GM04504 (cell line): ENCODE measurements around the gene TLCD3B.

Source experiments
- DNase-seq: peaks from one replicate; pipeline ENCODE4 v3.0.0-alpha.2; 2012; ENCODE audit warnings: low read depth

Gene TLCD3B

GRCh38 chr16:30004811-30005242 lies 26.2 kb downstream of the TLCD3B start:
- DNase-seq = no peak

GRCh38 chr16:30004424-30004776 lies 26.7 kb downstream of the TLCD3B start:
- no peak for DNase-seq

GRCh38 chr16:30003670-30004423 lies 27.2 kb downstream of the TLCD3B start:
- no peak for DNase-seq

GRCh38 chr16:30002614-30003346 lies 28.3 kb downstream of the TLCD3B start:
- DNase-seq = no peak

GRCh38 chr16:30000735-30001631 lies 30.1 kb downstream of the TLCD3B start:
- no peak for DNase-seq

- no peak for DNase-seq
These were observed 31.5 kb downstream of the TLCD3B start for GRCh38 chr16:29999605-30000004.

- DNase-seq = no peak
These were observed 34.3 kb downstream of the TLCD3B start for GRCh38 chr16:29996766-29997250.

GRCh38 chr16:29995911-29996765 lies 34.9 kb downstream of the TLCD3B start, which contains the start of gene INO80E:
Gene INO80E, plus strand, starts transcription at chr16:29996241. Its CDS starts 70 bp downstream, at chr16:29996311.
- DNase-seq = peak; percentile 89

GRCh38 chr16:29995324-29995910 lies 35.7 kb downstream of the TLCD3B start, which contains the start of gene HIRIP3:
Gene HIRIP3, minus strand, starts transcription at chr16:29995617. Its CDS starts 12 bp downstream, at chr16:29995605.
- DNase-seq = peak; percentile 46

- DNase-seq = peak; percentile 39
These were observed 36.3 kb downstream of the TLCD3B start for GRCh38 chr16:29994600-29995323.

GRCh38 chr16:29993903-29994599 lies 37.0 kb downstream of the TLCD3B start:
- no peak for DNase-seq

GRCh38 chr16:29993191-29993902 lies 37.7 kb downstream of the TLCD3B start:
- DNase-seq = no peak

GRCh38 chr16:29992344-29992967 lies 38.6 kb downstream of the TLCD3B start:
- no peak for DNase-seq

- no peak for DNase-seq
These were observed 39.5 kb downstream of the TLCD3B start for GRCh38 chr16:29991571-29991904.

- no peak for DNase-seq
These were observed 40.0 kb downstream of the TLCD3B start for GRCh38 chr16:29990883-29991570.

- no peak for DNase-seq
These were observed 41.0 kb downstream of the TLCD3B start for GRCh38 chr16:29990034-29990433.

- no peak for DNase-seq
These were observed 41.8 kb downstream of the TLCD3B start for GRCh38 chr16:29989111-29989858.
